ENCODE data around the gene RAPGEF3. TPM values are rescaled to one million over a fixed set of nuclear protein-coding genes. Genes with fewer than 3 reads are reported as not detected.

The RAPGEF3 gene
- total RNA-seq, 1 experiment from 2014 or later = 2.6 TPM

DNA sequence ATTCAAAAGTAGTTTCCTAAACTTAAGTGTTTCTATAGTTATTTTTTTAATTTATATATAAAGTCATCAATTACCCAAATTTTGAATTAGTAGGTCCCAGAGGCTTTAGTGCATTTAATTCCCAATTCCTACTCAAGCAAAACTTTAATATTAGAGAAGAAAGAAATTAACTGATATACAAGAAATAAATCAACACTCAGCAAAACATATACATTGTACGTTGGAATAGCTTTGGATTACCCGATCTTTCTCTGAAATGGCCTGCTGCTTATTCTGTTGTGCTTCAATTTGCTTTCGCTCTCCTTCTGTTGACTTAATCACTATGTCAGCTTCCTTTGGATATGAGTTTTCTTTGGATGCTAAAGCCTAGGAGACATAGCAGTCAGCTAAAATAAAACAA lies 71.0 kb downstream of the RAPGEF3 start:
- no peak for DNase-seq (ENCODE audit: low read depth)

DNA sequence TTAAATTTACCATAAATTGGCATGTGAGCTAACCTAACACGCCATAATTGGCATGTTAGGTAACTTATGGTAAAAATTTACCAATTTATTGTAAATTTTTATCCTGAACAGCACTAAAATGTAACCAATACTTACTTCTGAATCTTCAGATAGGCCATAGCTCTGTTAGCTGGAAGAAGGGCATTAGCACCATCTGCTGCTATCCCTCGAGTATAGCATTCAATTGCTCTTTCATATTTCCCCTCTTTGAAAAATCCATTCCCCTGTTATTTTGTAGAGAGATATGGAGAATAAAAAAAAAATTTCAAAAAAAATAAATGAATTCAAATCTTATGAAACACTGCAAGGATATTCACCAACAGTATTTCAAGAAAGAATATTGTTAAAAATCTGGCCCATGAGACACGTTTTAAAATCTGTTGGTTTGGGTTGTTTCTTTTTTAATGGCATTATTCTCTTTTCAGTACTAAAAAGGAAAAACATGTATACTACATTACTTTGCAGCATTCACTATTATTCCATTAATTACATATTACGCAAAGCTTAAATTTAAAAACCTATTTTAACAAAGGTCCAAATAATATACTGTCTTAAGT lies 71.9 kb downstream of the RAPGEF3 start:
- DNase-seq (ENCODE audit: low read depth) = peak; percentile 28

Other genes starting within 250 kb of the RAPGEF3 start
- 26.0 and 40.3 TPM in 2 replicates for gene RPAP3, start 52.9 kb downstream of the RAPGEF3 start, total RNA-seq (2014; rRNA removed; shearing (Covaris generic))
- gene ENDOU, start 33.4 kb downstream of the RAPGEF3 start, total RNA-seq (2014; rRNA removed; shearing (Covaris generic)) = not detected in 2 replicates
- 12.8 and 12.9 TPM in 2 replicates for gene SLC48A1, start 14.4 kb upstream of the RAPGEF3 start, total RNA-seq (2014; rRNA removed; shearing (Covaris generic))
- gene HDAC7, start 61.0 kb upstream of the RAPGEF3 start, total RNA-seq (2014; rRNA removed; shearing (Covaris generic)) = 22.8 and 26.1 TPM in 2 replicates
- gene VDR, start 146.1 kb upstream of the RAPGEF3 start, total RNA-seq (2014; rRNA removed; shearing (Covaris generic)) = 5.1 and 9.3 TPM in 2 replicates
- gene TMEM106C, start 204.7 kb upstream of the RAPGEF3 start, total RNA-seq (2014; rRNA removed; shearing (Covaris generic)) = 282 and 530 TPM in 2 replicates
- 0.25 TPM in 1 of 2 replicates, not detected in the other for gene COL2A1, start 245.6 kb upstream of the RAPGEF3 start, total RNA-seq (2014; rRNA removed; shearing (Covaris generic))